ENCODE data around the gene ARL4C.
A peak's percentile ranks its signal among the peaks of the same experiment; 100 is the strongest.

ARL4C gene

DNA sequence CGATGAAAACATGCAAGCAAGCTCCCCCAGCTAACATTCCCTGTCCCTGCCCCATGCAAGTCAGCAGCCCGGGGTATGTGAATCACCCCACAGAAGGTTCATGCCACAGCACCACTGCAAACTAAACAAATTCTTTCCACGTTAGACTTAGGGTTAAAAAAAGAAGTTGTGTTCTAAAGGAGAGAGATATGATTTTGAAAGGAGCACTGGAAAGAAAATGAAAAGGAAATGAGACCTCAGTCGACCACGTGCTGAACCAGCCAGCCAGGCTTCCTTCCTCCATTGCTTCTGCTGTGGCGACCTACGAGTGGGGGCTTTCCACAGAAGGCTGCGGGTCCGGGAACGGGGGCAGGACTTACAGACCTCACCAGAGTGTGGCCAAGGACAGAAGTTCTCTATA lies 52.0 kb downstream of the ARL4C start:
- DNase-seq: peak; percentile 61

DNA sequence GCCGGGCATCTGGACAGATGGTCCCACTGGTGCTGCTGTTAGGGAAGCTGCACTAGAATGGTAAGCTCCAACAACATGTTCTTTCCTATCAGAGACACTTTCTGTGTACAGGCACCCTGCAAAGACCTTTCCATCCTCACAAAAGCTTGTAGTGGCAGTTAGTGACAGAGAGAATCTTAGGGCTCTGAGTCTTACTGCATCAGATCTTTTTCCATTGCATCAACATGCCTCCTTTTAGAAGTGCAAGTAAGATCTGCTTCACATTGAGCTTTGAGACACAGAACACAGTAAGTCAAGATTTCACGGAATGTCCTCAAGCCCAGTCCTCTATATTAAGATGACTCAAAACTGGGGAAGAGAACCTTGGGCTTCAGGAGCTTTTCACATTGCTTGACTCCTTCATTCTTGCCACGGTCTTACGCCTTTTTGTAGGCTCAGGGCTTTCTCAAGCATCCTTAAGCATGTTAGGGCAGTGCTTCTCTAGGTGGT lies 52.6 kb downstream of the ARL4C start:
- DNase-seq: no peak
